BE2C (cell line): ENCODE data around the gene NKX3-2.

ENCODE experiments used
- DNase-seq: peaks from one replicate; pipeline ENCODE4 v3.0.0-alpha.2; 2020
- H3K27me3 ChIP-seq: fragments of 250-450 bp; sonication (Bioruptor Pico); 2 replicates; pipeline ENCODE4 v1.5.1; 2020; ENCODE audit warnings: mild to moderate bottlenecking
- H3K36me3 ChIP-seq: fragments of 250-450 bp; sonication (Bioruptor Pico); 2 replicates; pipeline ENCODE4 v1.5.1; 2020; ENCODE audit warnings: mild to moderate bottlenecking
- H3K4me1 ChIP-seq: fragments of 250-450 bp; sonication (Bioruptor Pico); 2 replicates; pipeline ENCODE4 v1.5.1; 2020
- H3K4me3 ChIP-seq: 2 replicates; pipeline ENCODE4 v1.5.1; 2011; ENCODE audit warnings: low read depth, low read length
- H3K9me3 ChIP-seq: fragments of 250-450 bp; sonication (Bioruptor Pico); 2 replicates; pipeline ENCODE4 v1.5.1; 2020
- TF ChIP-seq, protein P1 (sequence below): IDR thresholded peaks from 2 replicates; pipeline ENCODE4 v1.5.1; 2012; ENCODE audit warnings: mild to moderate bottlenecking, low read depth, low read length

The NKX3-2 gene

GRCh38 chr4:13539619-13540445 is 4.5 kb downstream of the NKX3-2 start:
- TF ChIP-seq, protein P1, sequence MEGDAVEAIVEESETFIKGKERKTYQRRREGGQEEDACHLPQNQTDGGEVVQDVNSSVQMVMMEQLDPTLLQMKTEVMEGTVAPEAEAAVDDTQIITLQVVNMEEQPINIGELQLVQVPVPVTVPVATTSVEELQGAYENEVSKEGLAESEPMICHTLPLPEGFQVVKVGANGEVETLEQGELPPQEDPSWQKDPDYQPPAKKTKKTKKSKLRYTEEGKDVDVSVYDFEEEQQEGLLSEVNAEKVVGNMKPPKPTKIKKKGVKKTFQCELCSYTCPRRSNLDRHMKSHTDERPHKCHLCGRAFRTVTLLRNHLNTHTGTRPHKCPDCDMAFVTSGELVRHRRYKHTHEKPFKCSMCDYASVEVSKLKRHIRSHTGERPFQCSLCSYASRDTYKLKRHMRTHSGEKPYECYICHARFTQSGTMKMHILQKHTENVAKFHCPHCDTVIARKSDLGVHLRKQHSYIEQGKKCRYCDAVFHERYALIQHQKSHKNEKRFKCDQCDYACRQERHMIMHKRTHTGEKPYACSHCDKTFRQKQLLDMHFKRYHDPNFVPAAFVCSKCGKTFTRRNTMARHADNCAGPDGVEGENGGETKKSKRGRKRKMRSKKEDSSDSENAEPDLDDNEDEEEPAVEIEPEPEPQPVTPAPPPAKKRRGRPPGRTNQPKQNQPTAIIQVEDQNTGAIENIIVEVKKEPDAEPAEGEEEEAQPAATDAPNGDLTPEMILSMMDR, result no peak
- H3K36me3 ChIP-seq, result no peaks in the 10 kb centered on the region
- no peaks in the 10 kb centered on the region for H3K4me1 ChIP-seq
- no peak overlapping the region for H3K4me3 ChIP-seq
- H3K27me3 ChIP-seq, result peaks cover 100% of the 10 kb centered on the region
- no peak for DNase-seq
- H3K9me3 ChIP-seq, result no peaks in the 10 kb centered on the region

- H3K4me1 ChIP-seq, result no peaks in the 10 kb centered on the region
- peaks cover 100% of the 10 kb centered on the region for H3K27me3 ChIP-seq
- no peak for DNase-seq
These were observed 5.2 kb downstream of the NKX3-2 start for GRCh38 chr4:13539047-13539618.

DNA sequence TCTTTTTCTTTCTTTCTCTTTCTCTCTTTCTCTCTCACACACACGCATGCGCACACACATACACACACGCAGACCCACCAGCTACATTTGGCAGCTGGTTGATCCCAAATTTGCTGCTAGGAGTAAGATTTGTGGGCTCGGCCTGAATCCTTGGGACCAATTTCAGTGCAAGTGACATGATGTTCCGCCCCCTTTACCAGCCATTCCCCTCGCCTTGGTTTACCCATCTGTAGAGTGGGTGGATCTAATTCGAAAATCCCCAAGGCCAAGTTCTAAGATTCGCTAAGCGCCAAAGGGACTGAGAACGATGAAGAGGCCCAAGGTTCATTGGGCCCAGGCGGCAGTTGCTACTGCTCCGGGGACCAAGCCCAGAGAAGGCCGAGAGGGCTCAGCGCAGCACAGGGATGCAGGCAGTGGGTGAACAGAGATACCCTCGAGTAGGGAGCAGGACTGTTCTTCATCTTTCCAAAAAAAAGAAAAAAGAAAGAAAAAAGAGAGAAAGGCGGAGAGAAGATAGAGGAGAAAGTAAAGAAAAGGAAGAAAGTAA is 5.8 kb downstream of the NKX3-2 start:
- TF ChIP-seq, protein P1, result no peak
- Histone ChIP-seq H3K27me3 (peaks cover 100% of the 10 kb centered on the region), H3K4me1 (no peaks in the 10 kb centered on the region), H3K4me3 (no peak overlapping the region), H3K9me3 (no peaks in the 10 kb centered on the region), H3K36me3 (no peaks in the 10 kb centered on the region)
- DNase-seq, result no peak

More at GRCh38 chr4:13539047-13539618, 5.2 kb downstream of the NKX3-2 start:
- no peaks in the 10 kb centered on the region for H3K36me3 ChIP-seq
- no peak overlapping the region for H3K4me3 ChIP-seq
- TF ChIP-seq, protein P1, result no peak
- no peaks in the 10 kb centered on the region for H3K9me3 ChIP-seq

DNA sequence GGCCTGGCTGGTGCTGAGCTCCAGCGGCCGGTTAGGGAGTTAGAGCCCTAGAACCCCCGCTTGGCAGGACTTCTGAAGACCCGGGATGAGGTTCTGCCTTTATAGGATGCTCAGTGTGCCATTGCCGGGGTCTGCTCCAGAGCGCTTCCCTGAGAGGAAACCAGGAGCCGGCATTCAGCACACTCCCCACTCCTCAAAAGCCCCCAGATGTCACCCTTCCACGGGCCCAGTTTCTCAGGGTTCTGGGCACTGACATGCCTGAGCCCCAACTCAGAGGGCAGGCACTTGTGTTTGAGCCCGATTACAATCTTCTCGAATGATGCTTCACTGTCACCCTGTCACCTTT is 6.5 kb downstream of the NKX3-2 start:
- Histone ChIP-seq H3K4me3 (no peak overlapping the region), H3K9me3 (no peaks in the 10 kb centered on the region), H3K27me3 (peaks cover 98% of the 10 kb centered on the region), H3K4me1 (no peaks in the 10 kb centered on the region), H3K36me3 (no peaks in the 10 kb centered on the region)
- TF ChIP-seq, protein P1, result no peak
- no peak for DNase-seq

GRCh38 chr4:13537011-13537831 is 7.1 kb downstream of the NKX3-2 start:
- H3K27me3 ChIP-seq, result peaks cover 98% of the 10 kb centered on the region
- no peak overlapping the region for H3K4me3 ChIP-seq
- no peaks in the 10 kb centered on the region for H3K4me1 ChIP-seq
- TF ChIP-seq, protein P1, result no peak
- no peaks in the 10 kb centered on the region for H3K9me3 ChIP-seq
- DNase-seq, result no peak
- H3K36me3 ChIP-seq, result no peaks in the 10 kb centered on the region
